CD4-positive, alpha-beta T cell treated with Interleukin-4 for 4 hours (primary cell): Measurements from ENCODE around the gene SIRT6.
"Not testable (repeated sequence)": the region's sequence is repeated elsewhere in the genome, so short reads cannot be mapped to it uniquely, and the experiment has no call there.

Experiments
- DNase-seq: peaks from one replicate; pipeline ENCODE4 v3.0.0-alpha.2; 2020

SIRT6 gene

GRCh38 chr19:4129050-4129449 is 53.3 kb downstream of the SIRT6 start:
- DNase-seq = not testable (repeated sequence)

GRCh38 chr19:4127322-4127721 is 55.0 kb downstream of the SIRT6 start:
- DNase-seq = not testable (repeated sequence)

- no peak for DNase-seq
These were observed 57.7 kb downstream of the SIRT6 start for GRCh38 chr19:4124638-4125037.
